ENCODE data around the gene TGOLN2.
A peak's percentile ranks its signal among the peaks of the same experiment; 100 is the strongest.
"Not testable (repeated sequence)": the region's sequence is repeated elsewhere in the genome, so short reads cannot be mapped to it uniquely, and the experiment has no call there.

The TGOLN2 gene

GRCh38 chr2:85319796-85320195 lies 8.0 kb downstream of the TGOLN2 start:
- no peaks in the 10 kb centered on the region for H3K27me3 ChIP-seq (ENCODE audit: low read depth, low read length)
- H3K9me3 ChIP-seq (ENCODE audit: control insufficient read depth in 1 of 2, low read length in 2 of 2) = no peaks in the 10 kb centered on the region
- H3K27ac ChIP-seq (ENCODE audit: low read length) = no peak overlapping the region
- peaks cover 0 to 23% of the 10 kb centered on the region in 2 donors for H3K4me1 ChIP-seq (ENCODE audit: control insufficient read depth in 1 of 2, insufficient read depth in 2 of 2, low read length in 2 of 2)
- no peak overlapping the region for H3K4me3 ChIP-seq (ENCODE audit: low read depth in 1 of 2, low read length in 2 of 2)
- H3K36me3 ChIP-seq (ENCODE audit: control insufficient read depth in 1 of 2, insufficient read depth in 2 of 2, low read length in 2 of 2) = peaks cover 62 to 74% of the 10 kb centered on the region in 2 donors

- Histone ChIP-seq H3K4me1 (ENCODE audit: control insufficient read depth in 1 of 2, insufficient read depth in 2 of 2, low read length in 2 of 2) (peaks cover 0 to 12% of the 10 kb centered on the region in 2 donors), H3K36me3 (ENCODE audit: control insufficient read depth in 1 of 2, insufficient read depth in 2 of 2, low read length in 2 of 2) (peaks cover 60 to 69% of the 10 kb centered on the region in 2 donors), H3K27ac (ENCODE audit: low read length) (no peak overlapping the region)
These were observed 9.3 kb downstream of the TGOLN2 start for GRCh38 chr2:85318222-85319074.

GRCh38 chr2:85315921-85316320 lies 11.9 kb downstream of the TGOLN2 start:
- H3K27ac ChIP-seq (ENCODE audit: low read length); H3K4me1 ChIP-seq (ENCODE audit: control insufficient read depth in 1 of 2, insufficient read depth in 2 of 2, low read length in 2 of 2); H3K27me3 ChIP-seq (ENCODE audit: low read depth, low read length); H3K4me3 ChIP-seq (ENCODE audit: low read depth in 1 of 2, low read length in 2 of 2); H3K9me3 ChIP-seq (ENCODE audit: control insufficient read depth in 1 of 2, low read length in 2 of 2): not testable (repeated sequence)
- H3K36me3 ChIP-seq (ENCODE audit: control insufficient read depth in 1 of 2, insufficient read depth in 2 of 2, low read length in 2 of 2) = peaks cover 43 to 49% of the 10 kb centered on the region in 2 donors

More at GRCh38 chr2:85318222-85319074, 9.3 kb downstream of the TGOLN2 start:
- no peak overlapping the region for H3K4me3 ChIP-seq (ENCODE audit: low read depth in 1 of 2, low read length in 2 of 2)
- no peaks in the 10 kb centered on the region for H3K9me3 ChIP-seq (ENCODE audit: control insufficient read depth in 1 of 2, low read length in 2 of 2)
- H3K27me3 ChIP-seq (ENCODE audit: low read depth, low read length) = no peaks in the 10 kb centered on the region

GRCh38 chr2:85314884-85315242 lies 12.9 kb downstream of the TGOLN2 start:
- no peaks in the 10 kb centered on the region for H3K27me3 ChIP-seq (ENCODE audit: low read depth, low read length)
- no peak overlapping the region for H3K4me3 ChIP-seq (ENCODE audit: low read depth in 1 of 2, low read length in 2 of 2)
- H3K36me3 ChIP-seq (ENCODE audit: control insufficient read depth in 1 of 2, insufficient read depth in 2 of 2, low read length in 2 of 2) = peaks cover 33 to 38% of the 10 kb centered on the region in 2 donors
- H3K9me3 ChIP-seq (ENCODE audit: control insufficient read depth in 1 of 2, low read length in 2 of 2) = no peaks in the 10 kb centered on the region
- H3K4me1 ChIP-seq (ENCODE audit: control insufficient read depth in 1 of 2, insufficient read depth in 2 of 2, low read length in 2 of 2) = no peaks in the 10 kb centered on the region
- H3K27ac ChIP-seq (ENCODE audit: low read length) = no peak overlapping the region

- Histone ChIP-seq H3K9me3 (ENCODE audit: control insufficient read depth in 1 of 2, low read length in 2 of 2) (no peaks in the 10 kb centered on the region), H3K27me3 (ENCODE audit: low read depth, low read length) (no peaks in the 10 kb centered on the region), H3K4me3 (ENCODE audit: low read depth in 1 of 2, low read length in 2 of 2) (no peak overlapping the region), H3K27ac (ENCODE audit: low read length) (no peak overlapping the region), H3K4me1 (ENCODE audit: control insufficient read depth in 1 of 2, insufficient read depth in 2 of 2, low read length in 2 of 2) (peaks cover 5 to 14% of the 10 kb centered on the region in 2 donors), H3K36me3 (ENCODE audit: control insufficient read depth in 1 of 2, insufficient read depth in 2 of 2, low read length in 2 of 2) (peaks cover 23 to 29% of the 10 kb centered on the region in 2 donors)
These were observed 15.4 kb downstream of the TGOLN2 start for GRCh38 chr2:85312404-85312803.

- peaks cover 5 to 14% of the 10 kb centered on the region in 2 donors for H3K4me1 ChIP-seq (ENCODE audit: control insufficient read depth in 1 of 2, insufficient read depth in 2 of 2, low read length in 2 of 2)
- no peak overlapping the region for H3K4me3 ChIP-seq (ENCODE audit: low read depth in 1 of 2, low read length in 2 of 2)
- no peaks in the 10 kb centered on the region for H3K9me3 ChIP-seq (ENCODE audit: control insufficient read depth in 1 of 2, low read length in 2 of 2)
- peak overlapping the region; percentile 14 for H3K27ac ChIP-seq (ENCODE audit: low read length)
- H3K36me3 ChIP-seq (ENCODE audit: control insufficient read depth in 1 of 2, insufficient read depth in 2 of 2, low read length in 2 of 2) = peaks cover 19 to 29% of the 10 kb centered on the region in 2 donors
- H3K27me3 ChIP-seq (ENCODE audit: low read depth, low read length) = no peaks in the 10 kb centered on the region
These were observed 17.5 kb downstream of the TGOLN2 start for GRCh38 chr2:85310330-85310729.

GRCh38 chr2:85309699-85310321 lies 18.0 kb downstream of the TGOLN2 start:
- Histone ChIP-seq H3K4me3 (ENCODE audit: low read depth in 1 of 2, low read length in 2 of 2) (no peak overlapping the region), H3K4me1 (ENCODE audit: control insufficient read depth in 1 of 2, insufficient read depth in 2 of 2, low read length in 2 of 2) (peaks cover 5 to 14% of the 10 kb centered on the region in 2 donors), H3K36me3 (ENCODE audit: control insufficient read depth in 1 of 2, insufficient read depth in 2 of 2, low read length in 2 of 2) (peaks cover 19 to 29% of the 10 kb centered on the region in 2 donors), H3K27ac (ENCODE audit: low read length) (peak overlapping the region; percentile 14), H3K27me3 (ENCODE audit: low read depth, low read length) (no peaks in the 10 kb centered on the region), H3K9me3 (ENCODE audit: control insufficient read depth in 1 of 2, low read length in 2 of 2) (no peaks in the 10 kb centered on the region)

- Histone ChIP-seq H3K27ac (ENCODE audit: low read length) (no peak overlapping the region), H3K27me3 (ENCODE audit: low read depth, low read length) (no peaks in the 10 kb centered on the region), H3K4me1 (ENCODE audit: control insufficient read depth in 1 of 2, insufficient read depth in 2 of 2, low read length in 2 of 2) (peaks cover 5 to 14% of the 10 kb centered on the region in 2 donors), H3K9me3 (ENCODE audit: control insufficient read depth in 1 of 2, low read length in 2 of 2) (no peaks in the 10 kb centered on the region), H3K36me3 (ENCODE audit: control insufficient read depth in 1 of 2, insufficient read depth in 2 of 2, low read length in 2 of 2) (peaks cover 19 to 30% of the 10 kb centered on the region in 2 donors), H3K4me3 (ENCODE audit: low read depth in 1 of 2, low read length in 2 of 2) (no peak overlapping the region)
These were observed 18.8 kb downstream of the TGOLN2 start for GRCh38 chr2:85308896-85309555.

GRCh38 chr2:85308201-85308600 lies 19.6 kb downstream of the TGOLN2 start:
- peaks cover 22 to 37% of the 10 kb centered on the region in 2 donors for H3K36me3 ChIP-seq (ENCODE audit: control insufficient read depth in 1 of 2, insufficient read depth in 2 of 2, low read length in 2 of 2)
- peak overlapping the region; percentile 80 for H3K27ac ChIP-seq (ENCODE audit: low read length)
- H3K4me3 ChIP-seq (ENCODE audit: low read depth in 1 of 2, low read length in 2 of 2) = no peak overlapping the region
- no peaks in the 10 kb centered on the region for H3K27me3 ChIP-seq (ENCODE audit: low read depth, low read length)
- H3K4me1 ChIP-seq (ENCODE audit: control insufficient read depth in 1 of 2, insufficient read depth in 2 of 2, low read length in 2 of 2) = peaks cover 5 to 14% of the 10 kb centered on the region in 2 donors
- no peaks in the 10 kb centered on the region for H3K9me3 ChIP-seq (ENCODE audit: control insufficient read depth in 1 of 2, low read length in 2 of 2)

GRCh38 chr2:85307527-85307897 lies 20.3 kb downstream of the TGOLN2 start:
- H3K36me3 ChIP-seq (ENCODE audit: control insufficient read depth in 1 of 2, insufficient read depth in 2 of 2, low read length in 2 of 2) = peaks cover 22 to 37% of the 10 kb centered on the region in 2 donors
- peak overlapping the region in 1 of 2 donors; percentile 37 for H3K4me3 ChIP-seq (ENCODE audit: low read depth in 1 of 2, low read length in 2 of 2)
- peaks cover 5 to 16% of the 10 kb centered on the region in 2 donors for H3K4me1 ChIP-seq (ENCODE audit: control insufficient read depth in 1 of 2, insufficient read depth in 2 of 2, low read length in 2 of 2)
- peak overlapping the region; percentile 80 for H3K27ac ChIP-seq (ENCODE audit: low read length)
- H3K9me3 ChIP-seq (ENCODE audit: control insufficient read depth in 1 of 2, low read length in 2 of 2) = no peaks in the 10 kb centered on the region
- no peaks in the 10 kb centered on the region for H3K27me3 ChIP-seq (ENCODE audit: low read depth, low read length)

All from muscle layer of duodenum (tissue), 2 donors.